GM23338 (cell line): Measurements from ENCODE around the gene MYO16. TPM values are rescaled to one million over a fixed set of nuclear protein-coding genes. Genes with fewer than 3 reads are reported as not detected.

Experiments
- ATAC-seq: fragments of 200-7000 bp; cut with Tn5 transposase; 3 replicates; pipeline ENCODE4 v1.9.1; 2020
- DNase-seq: peaks from one replicate; pipeline ENCODE4 v3.0.0-alpha.2; 2015; ENCODE audit warnings: low spot score
- H2AFZ ChIP-seq: fragments of 200-600 bp; sonication (generic); 2 replicates; pipeline ENCODE4 v1.8.0; 2016; ENCODE audit warnings: antibody characterized with exemption, mild to moderate bottlenecking, moderate library complexity
- H3F3A ChIP-seq: fragments of 200-600 bp; sonication (generic); replicated peaks from 2 replicates; pipeline ENCODE4 v1.8.0; 2017; ENCODE audit warnings: antibody characterized with exemption, mixed run types, low read depth
- H3K27ac ChIP-seq: fragments of 200-600 bp; sonication (generic); 2 replicates; pipeline ENCODE4 v1.6.1; 2016; ENCODE audit warnings: low read depth
- H3K27me3 ChIP-seq: fragments of 200-600 bp; sonication (generic); 2 replicates; pipeline ENCODE4 v1.8.0; 2016; ENCODE audit warnings: mild to moderate bottlenecking, mixed run types, moderate library complexity; ENCODE audit not compliant: insufficient read depth
- H3K36me3 ChIP-seq: fragments of 200-600 bp; sonication (generic); 2 replicates; pipeline ENCODE4 v1.8.0; 2016; ENCODE audit warnings: mild to moderate bottlenecking; ENCODE audit not compliant: insufficient read depth
- H3K4me1 ChIP-seq: fragments of 200-600 bp; sonication (generic); 2 replicates; pipeline ENCODE4 v1.8.0; 2016; ENCODE audit warnings: mild to moderate bottlenecking, moderate library complexity; ENCODE audit not compliant: insufficient read depth
- H3K4me2 ChIP-seq: fragments of 200-600 bp; sonication (generic); 2 replicates; pipeline ENCODE4 v1.7.1; 2017; ENCODE audit warnings: mixed run types
- H3K4me3 ChIP-seq: fragments of 200-600 bp; sonication (generic); 2 replicates; pipeline ENCODE4 v1.6.1; 2016; ENCODE audit warnings: mixed run types
- H3K79me2 ChIP-seq: fragments of 200-600 bp; sonication (generic); replicated peaks from 2 replicates; pipeline ENCODE4 v1.8.0; 2017; ENCODE audit warnings: mild to moderate bottlenecking; ENCODE audit not compliant: insufficient read depth
- H3K9me2 ChIP-seq: fragments of 200-600 bp; sonication (generic); 2 replicates; pipeline ENCODE4 v1.8.0; 2017; ENCODE audit not compliant: insufficient read depth
- H4K20me1 ChIP-seq: fragments of 200-600 bp; sonication (generic); replicated peaks from 2 replicates; pipeline ENCODE4 v1.8.0; 2017; ENCODE audit warnings: mild to moderate bottlenecking; ENCODE audit not compliant: insufficient read depth
- H3K27ac Mint-ChIP-seq: 2 replicates; pipeline ENCODE4 v1.8.0; 2020; ENCODE audit warnings: inconsistent platforms, mild to moderate bottlenecking, moderate library complexity, mixed read lengths
- H3K27me3 Mint-ChIP-seq: 3 replicates; pipeline ENCODE4 v1.8.0; 2022; ENCODE audit warnings: low read depth, mild to moderate bottlenecking, moderate library complexity, mixed read lengths, inconsistent platforms; ENCODE audit not compliant: insufficient read depth, poor library complexity
- H3K36me3 Mint-ChIP-seq: 3 replicates; pipeline ENCODE4 v1.8.0; 2021; ENCODE audit warnings: low read depth, mild to moderate bottlenecking, inconsistent platforms, moderate library complexity, mixed read lengths
- H3K4me1 Mint-ChIP-seq: 3 replicates; pipeline ENCODE4 v1.8.0; 2020; ENCODE audit warnings: mild to moderate bottlenecking, inconsistent platforms, mixed read lengths
- H3K4me3 Mint-ChIP-seq: 3 replicates; pipeline ENCODE4 v1.8.0; 2021; ENCODE audit warnings: moderate library complexity, mild to moderate bottlenecking, inconsistent platforms, mixed read lengths
- H3K9me3 Mint-ChIP-seq: 3 replicates; pipeline ENCODE4 v1.8.0; 2020; ENCODE audit warnings: moderate library complexity, mild to moderate bottlenecking, inconsistent platforms, mixed read lengths
- CREB1 ChIP-seq: fragments of 250-450 bp; sonication (Bioruptor Pico); IDR thresholded peaks from 2 replicates; pipeline ENCODE4 v1.5.0; 2020; ENCODE audit warnings: low read depth, mild to moderate bottlenecking, moderate library complexity
- CTCF ChIP-seq, 2 experiments: fragments of 200-600 bp in 1 of 2; sonication (generic) in 1 of 2; conservative IDR thresholded peaks; 2 replicates each; pipeline versions ENCODE4 v1.5.1 to v1.6.1; 2016 to 2017; ENCODE audit warnings: antibody characterized with exemption in 2 of 2, low read depth in 2 of 2, mild to moderate bottlenecking in 2 of 2, moderate library complexity in 1 of 2
- ETS1 ChIP-seq: IDR thresholded peaks from 2 replicates; pipeline ENCODE4 v1.6.1; 2016; ENCODE audit warnings: antibody characterized with exemption
- EZH2 ChIP-seq: fragments of 200-600 bp; sonication (generic); IDR thresholded peaks from one replicate; pipeline ENCODE4 v1.8.0; 2017; ENCODE audit warnings: antibody characterized with exemption, mild to moderate bottlenecking, low read depth; ENCODE audit not compliant: unreplicated experiment
- EZH2phosphoT487 ChIP-seq: fragments of 200-600 bp; sonication (generic); IDR thresholded peaks from one replicate; pipeline ENCODE4 v1.8.1; 2018; ENCODE audit warnings: antibody characterized with exemption; ENCODE audit not compliant: unreplicated experiment
- JUNB ChIP-seq: IDR thresholded peaks from one replicate; pipeline ENCODE4 v1.6.1; 2016; ENCODE audit warnings: antibody characterized with exemption; ENCODE audit not compliant: unreplicated experiment
- NANOG ChIP-seq: IDR thresholded peaks from 2 replicates; pipeline ENCODE4 v1.6.1; 2016; ENCODE audit warnings: antibody characterized with exemption, borderline replicate concordance
- POLR2AphosphoS5 ChIP-seq: IDR thresholded peaks from 2 replicates; pipeline ENCODE4 v1.6.1; 2016; ENCODE audit warnings: antibody characterized with exemption, low read depth
- REST ChIP-seq: IDR thresholded peaks from one replicate; pipeline ENCODE4 v1.6.1; 2018; ENCODE audit warnings: antibody characterized with exemption; ENCODE audit not compliant: unreplicated experiment
- STAT1 ChIP-seq: IDR thresholded peaks from one replicate; pipeline ENCODE4 v1.6.1; 2016; ENCODE audit warnings: antibody characterized with exemption; ENCODE audit not compliant: unreplicated experiment
- ZNF114 ChIP-seq: fragments of 250-450 bp; sonication (Bioruptor Pico); IDR thresholded peaks from 2 replicates; pipeline ENCODE4 v1.5.0; 2020; ENCODE audit warnings: mild to moderate bottlenecking, moderate library complexity
- ZNF331 ChIP-seq: fragments of 250-450 bp; sonication (Bioruptor Pico); IDR thresholded peaks from 2 replicates; pipeline ENCODE4 v1.5.0; 2020; ENCODE audit warnings: low read depth, mild to moderate bottlenecking, moderate library complexity
- polyA plus RNA-seq: library from polyadenylated mRNA; unstranded; fragments of >200 nt; fragmentation: Nextera tagmentation; extraction: Ambion mirVana; gene quantifications from 2 replicates; pipeline ENCODE4 v1.2.1, GENCODE V29; 2016
- total RNA-seq: library from RNA; depleted of rRNA; stranded (reverse); fragments of >200 nt; shearing (Covaris generic); gene quantifications from 2 replicates; pipeline ENCODE4 v1.2.3, GENCODE V29; 2014

Gene MYO16
- total and polyA plus RNA-seq, 2 experiments from 2014 or later, result 0.10 to 0.13 TPM

GRCh38 chr13:108681986-108682575 is 52.7 kb downstream of the MYO16 start (continued):
- no peak for TF ChIP-seq CTCF (conservative IDR thresholded peaks at IDR 0.05; ENCODE audit: low read depth in 2 of 2)
- TF ChIP-seq NANOG, result no peak
- no peak for TF ChIP-seq STAT1
- no peak for TF ChIP-seq JUNB
- no peak for TF ChIP-seq REST
- no peak for TF ChIP-seq ETS1
- no peak for TF ChIP-seq EZH2
- TF ChIP-seq POLR2AphosphoS5, result no peak

- Histone ChIP-seq H3K9me2 (peaks cover 2% of the 10 kb centered on the region; the same call in 1 of the 2 replicates), H4K20me1 (no peaks in the 10 kb centered on the region), H3K4me2 (no peak overlapping the region), H3K4me3 (no peak overlapping the region), H2AFZ (no peak overlapping the region), H3K27me3 (no peaks in the 10 kb centered on the region), H3K4me1 (no peaks in the 10 kb centered on the region), H3K27ac (no peak overlapping the region), H3F3A (no peaks in the 10 kb centered on the region), H3K36me3 (no peaks in the 10 kb centered on the region), H3K79me2 (no peaks in the 10 kb centered on the region)
- DNase-seq, result no peak
- no peaks in the 10 kb centered on the region for H3K27me3 Mint-ChIP-seq
- no peaks in the 10 kb centered on the region for H3K9me3 Mint-ChIP-seq
- ATAC-seq, result no peak
- H3K4me3 Mint-ChIP-seq, result no peak overlapping the region
- H3K4me1 Mint-ChIP-seq, result no peaks in the 10 kb centered on the region
- H3K27ac Mint-ChIP-seq, result no peak overlapping the region
- no peaks in the 10 kb centered on the region for H3K36me3 Mint-ChIP-seq
- no peak for TF ChIP-seq REST
- TF ChIP-seq ETS1, result no peak
- no peak for TF ChIP-seq STAT1
- no peak for TF ChIP-seq JUNB
- TF ChIP-seq EZH2phosphoT487, result no peak
- no peak for TF ChIP-seq ZNF114 (CRISPR knock-in tag)
- TF ChIP-seq CREB1 (CRISPR knock-in tag), result no peak
- TF ChIP-seq ZNF331 (CRISPR knock-in tag), result no peak
- no peak for TF ChIP-seq POLR2AphosphoS5
- TF ChIP-seq EZH2, result no peak
- TF ChIP-seq NANOG, result no peak
- no peak for TF ChIP-seq CTCF (conservative IDR thresholded peaks at IDR 0.05; ENCODE audit: low read depth in 2 of 2)
These were observed 53.3 kb downstream of the MYO16 start for GRCh38 chr13:108682714-108683113.
